H1 (cell line): ENCODE measurements around the gene SLC12A7. TPM values are rescaled to one million over a fixed set of nuclear protein-coding genes. Genes with fewer than 3 reads are reported as not detected.

Source experiments
- CEBPB ChIP-seq: IDR thresholded peaks from 2 replicates; pipeline ENCODE4 v1.6.1; 2012; ENCODE audit warnings: low read depth, low read length
- HDAC6 ChIP-seq: IDR thresholded peaks from one replicate; pipeline ENCODE4 v1.7.1; 2012; ENCODE audit warnings: low read depth, mild to moderate bottlenecking, inconsistent platforms, low read length, moderate library complexity
- RXRA ChIP-seq: IDR thresholded peaks from 2 replicates; pipeline ENCODE4 v1.6.1; 2011; ENCODE audit warnings: low read depth, mild to moderate bottlenecking, low read length, moderate library complexity; ENCODE audit not compliant: insufficient read depth
- TBP ChIP-seq: IDR thresholded peaks from 2 replicates; pipeline ENCODE4 v1.6.1; 2011; ENCODE audit warnings: low read depth, low read length, improper control_type of control experiment
- polyA plus RNA-seq, 7 experiments: library from polyadenylated mRNA; depleted of rRNA in 3 of 7; stranded (reverse) in 5 of 7; unstranded in 2 of 7; fragments of >200 nt in 5 of 7; fragments of 200-250 nt in 2 of 7; gene quantifications; 1 replicate in 5 of 7; 2 replicates in 1 of 7; 4 replicates in 1 of 7; pipeline versions ENCODE4 v1.2.1 to v1.2.3, GENCODE V29; 2011 to 2013; ENCODE audit warnings: missing spikeins in 2 of 7, mixed read lengths in 2 of 7
- total RNA-seq: library from RNA; stranded (reverse); fragmentation: NEBNext Ultra II Directional; extraction: Animal tissue kit (Norgen Biotek cat#: 25700); gene quantifications from 2 replicates; pipeline ENCODE4 v1.2.1, GENCODE V29; 2021
- TF ChIP-seq, protein P1 (sequence below): IDR thresholded peaks from 2 replicates; pipeline ENCODE4 v1.6.1; 2012; ENCODE audit warnings: low read length, inconsistent platforms

SLC12A7 gene
- total and polyA plus RNA-seq, 2 of the 8 experiments (the other 6 are each of a cell fraction or from before 2014, with no cell fraction given), result 23.5 to 39.7 TPM

- no peak for TF ChIP-seq RXRA
- no peak for TF ChIP-seq HDAC6
- TF ChIP-seq TBP, result no peak
- TF ChIP-seq, protein P1, sequence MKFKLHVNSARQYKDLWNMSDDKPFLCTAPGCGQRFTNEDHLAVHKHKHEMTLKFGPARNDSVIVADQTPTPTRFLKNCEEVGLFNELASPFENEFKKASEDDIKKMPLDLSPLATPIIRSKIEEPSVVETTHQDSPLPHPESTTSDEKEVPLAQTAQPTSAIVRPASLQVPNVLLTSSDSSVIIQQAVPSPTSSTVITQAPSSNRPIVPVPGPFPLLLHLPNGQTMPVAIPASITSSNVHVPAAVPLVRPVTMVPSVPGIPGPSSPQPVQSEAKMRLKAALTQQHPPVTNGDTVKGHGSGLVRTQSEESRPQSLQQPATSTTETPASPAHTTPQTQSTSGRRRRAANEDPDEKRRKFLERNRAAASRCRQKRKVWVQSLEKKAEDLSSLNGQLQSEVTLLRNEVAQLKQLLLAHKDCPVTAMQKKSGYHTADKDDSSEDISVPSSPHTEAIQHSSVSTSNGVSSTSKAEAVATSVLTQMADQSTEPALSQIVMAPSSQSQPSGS, result no peak
- TF ChIP-seq CEBPB, result no peak
Observed at GRCh38 chr5:1036504-1037122, 75.2 kb downstream of the SLC12A7 start (continued).
